Thyroid gland (tissue), 4 donors: Measurements from ENCODE around the gene ZNF280B.
"Not testable (repeated sequence)": the region's sequence is repeated elsewhere in the genome, so short reads cannot be mapped to it uniquely, and the experiment has no call there.

ENCODE experiments used
- CTCF ChIP-seq, 6 experiments: fragments of 200-600 bp in 3 of 6; fragments of 450-650 bp in 3 of 6; sonication (generic) in 3 of 6; IDR thresholded peaks; one replicate each; pipeline ENCODE4 v1.5.1; 2016 to 2019; ENCODE audit warnings: antibody characterized with exemption in 6 of 6, mild to moderate bottlenecking in 2 of 6, inconsistent platforms in 1 of 6, moderate library complexity in 1 of 6
- POLR2A ChIP-seq, 2 donors: fragments of 450-650 bp; IDR thresholded peaks; one replicate each; pipeline ENCODE4 v1.6.1; 2017; ENCODE audit warnings: antibody characterized with exemption in 2 of 2, mild to moderate bottlenecking in 2 of 2, moderate library complexity in 1 of 2

DNA sequence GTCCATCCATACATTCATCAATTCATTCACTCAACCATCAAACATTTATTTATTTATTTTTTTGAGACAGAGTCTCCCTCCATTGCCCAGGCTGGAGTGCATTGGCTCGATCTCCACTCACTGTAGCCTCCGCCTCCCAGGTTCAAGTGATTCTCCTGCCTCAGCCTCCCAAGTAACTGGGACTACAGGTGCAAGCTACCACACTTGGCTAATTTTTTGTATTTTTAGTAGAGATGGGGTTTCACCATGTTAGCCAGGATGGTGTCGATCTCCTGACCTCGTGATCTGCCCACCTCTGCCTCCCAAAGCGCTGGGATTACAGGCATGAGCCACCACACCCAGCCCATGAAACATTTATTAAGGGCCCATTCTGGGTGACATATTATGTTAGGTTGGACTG is 37.4 kb downstream of the ZNF280B start:
- not testable (repeated sequence) for TF ChIP-seq CTCF, POLR2A (IDR thresholded peaks at IDR 0.05)
